BLaER1 treated with 17β-estradiol and CSF1 and Interleukin-3, amounts not matched to agents 10 nM and 100 nM (cell line): Measurements from ENCODE around the gene PARP16.

Source experiments
- H3K27ac ChIP-seq, 11 experiments: shearing (Covaris generic); formaldehyde crosslinking; 2 replicates each; pipeline ENCODE4 v1.8.1; 2022
- H3K27me3 ChIP-seq, 11 experiments: shearing (Covaris generic); formaldehyde crosslinking; 2 replicates each; pipeline ENCODE4 v1.8.1; 2022
- H3K36me3 ChIP-seq, 11 experiments: shearing (Covaris generic); formaldehyde crosslinking; 2 replicates each; pipeline ENCODE4 v1.8.1; 2022
- H3K4me1 ChIP-seq, 10 experiments: shearing (Covaris generic); formaldehyde crosslinking; 2 replicates each; pipeline ENCODE4 v1.8.1; 2022
- H3K4me2 ChIP-seq, 11 experiments: shearing (Covaris generic); formaldehyde crosslinking; 2 replicates each; pipeline ENCODE4 v1.8.1; 2022
- H3K4me3 ChIP-seq, 10 experiments: shearing (Covaris generic); formaldehyde crosslinking; 2 replicates each; pipeline ENCODE4 v1.8.1; 2022
- H3K9ac ChIP-seq, 11 experiments: shearing (Covaris generic); formaldehyde crosslinking; 2 replicates each; pipeline ENCODE4 v1.8.1; 2022
- H3K9me3 ChIP-seq, 11 experiments: shearing (Covaris generic); formaldehyde crosslinking; replicated peaks in 1 of 11; 2 replicates each; pipeline ENCODE4 v1.8.1; 2022
- H4K20me1 ChIP-seq, 11 experiments: shearing (Covaris generic); formaldehyde crosslinking; 2 replicates each; pipeline ENCODE4 v1.8.1; 2022
- Cebpa-rat ChIP-seq, 11 experiments: shearing (Covaris generic); IDR thresholded peaks; 2 replicates each; pipeline ENCODE4 v1.8.1; 2022

The PARP16 gene

GRCh38 chr15:65330934-65331645 is 44.4 kb upstream of the PARP16 start:
- no peaks in the 10 kb centered on the region for H3K36me3 ChIP-seq
- H3K4me2 ChIP-seq, result peak overlapping the region in 3 of 11 experiments; percentile 12 to 15 (median 12); a peak in 2 of 22 replicates
- no peaks in the 10 kb centered on the region for H3K27me3 ChIP-seq
- no peak overlapping the region for H3K27ac ChIP-seq
- peaks cover 8 to 68% (median 52%) of the 10 kb centered on the region in 10 experiments; a peak in 18 of 20 replicates for H3K4me1 ChIP-seq
- H3K9ac ChIP-seq, result no peak overlapping the region
- peaks cover 0 to 35% (median 0%) of the 10 kb centered on the region in 11 experiments; a peak in 4 of 22 replicates for H4K20me1 ChIP-seq
- no peak overlapping the region for H3K4me3 ChIP-seq
- no peaks in the 10 kb centered on the region for H3K9me3 ChIP-seq
- TF ChIP-seq Cebpa-rat (IDR thresholded peaks at IDR 0.05), result no peak

- peaks cover 0 to 25% (median 0%) of the 10 kb centered on the region in 11 experiments; a peak in 4 of 22 replicates for H4K20me1 ChIP-seq
- no peak overlapping the region for H3K27ac ChIP-seq
- H3K36me3 ChIP-seq, result no peaks in the 10 kb centered on the region
- H3K9me3 ChIP-seq, result no peaks in the 10 kb centered on the region
- TF ChIP-seq Cebpa-rat (IDR thresholded peaks at IDR 0.05), result no peak
- peak overlapping the region in 3 of 11 experiments; percentile 12 to 15 (median 12); a peak in 1 of 22 replicates for H3K4me2 ChIP-seq
- H3K4me1 ChIP-seq, result peaks cover 8 to 64% (median 51%) of the 10 kb centered on the region in 10 experiments; a peak in 18 of 20 replicates
- no peaks in the 10 kb centered on the region for H3K27me3 ChIP-seq
- no peak overlapping the region for H3K9ac ChIP-seq
- H3K4me3 ChIP-seq, result no peak overlapping the region
Observed at GRCh38 chr15:65329984-65330735, 43.5 kb upstream of the PARP16 start.

GRCh38 chr15:65329288-65329983 is 42.8 kb upstream of the PARP16 start:
- Histone ChIP-seq H4K20me1 (peaks cover 0 to 21% (median 0%) of the 10 kb centered on the region in 11 experiments; a peak in 3 of 22 replicates), H3K4me3 (no peak overlapping the region), H3K36me3 (no peaks in the 10 kb centered on the region), H3K27me3 (no peaks in the 10 kb centered on the region), H3K9me3 (no peaks in the 10 kb centered on the region), H3K4me1 (peaks cover 2 to 57% (median 44%) of the 10 kb centered on the region in 10 experiments; a peak in 18 of 20 replicates), H3K27ac (no peak overlapping the region), H3K4me2 (no peak overlapping the region), H3K9ac (no peak overlapping the region)
- no peak for TF ChIP-seq Cebpa-rat (IDR thresholded peaks at IDR 0.05)

- no peak overlapping the region for H3K9ac ChIP-seq
Observed at GRCh38 chr15:65328506-65329287, 42.0 kb upstream of the PARP16 start.

DNA sequence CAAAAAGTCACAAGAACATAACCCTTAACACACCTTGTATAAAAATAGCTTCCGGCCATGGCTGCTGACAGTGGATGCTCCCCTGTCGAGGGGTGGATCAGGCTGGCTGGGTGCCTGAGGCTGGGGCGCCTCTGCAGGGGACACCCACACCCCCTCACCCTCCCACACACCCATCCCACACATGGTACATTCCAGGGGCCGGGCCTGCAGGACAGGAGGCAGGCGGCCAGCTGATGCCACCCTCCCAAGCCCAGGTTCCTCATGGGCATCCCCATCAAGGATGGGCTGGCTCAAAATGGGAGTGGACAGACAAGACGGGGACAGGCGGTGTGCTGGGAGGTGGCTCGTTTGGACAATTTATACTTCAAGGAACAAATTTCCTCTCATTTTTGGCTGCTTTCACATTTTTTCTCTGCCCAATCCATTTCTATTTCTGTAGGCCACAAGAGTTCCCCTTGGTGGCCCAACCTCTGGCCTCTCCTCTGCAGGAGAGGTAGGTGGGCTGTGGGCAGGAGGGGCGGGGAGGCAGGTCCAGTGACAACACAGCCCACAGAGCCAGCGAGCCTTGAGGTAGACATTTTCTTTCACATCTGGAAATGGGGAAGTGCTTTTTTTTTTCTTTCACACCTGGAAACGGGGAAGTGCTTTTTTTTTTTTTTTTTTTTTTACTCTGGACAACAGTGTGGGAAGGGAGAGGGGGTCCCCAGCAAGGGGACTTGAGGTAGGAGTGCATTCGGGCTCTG is 41.1 kb upstream of the PARP16 start:
- Histone ChIP-seq H3K4me3 (no peak overlapping the region), H4K20me1 (peaks cover 0 to 15% (median 0%) of the 10 kb centered on the region in 11 experiments; a peak in 3 of 22 replicates), H3K27ac (no peak overlapping the region), H3K4me1 (peaks cover 0 to 41% (median 29%) of the 10 kb centered on the region in 10 experiments; a peak in 17 of 20 replicates), H3K27me3 (no peaks in the 10 kb centered on the region), H3K36me3 (no peaks in the 10 kb centered on the region), H3K4me2 (peak overlapping the region in 7 of 11 experiments; percentile 13 to 81 (median 29); a peak in 8 of 22 replicates), H3K9ac (no peak overlapping the region), H3K9me3 (no peaks in the 10 kb centered on the region)
- no peak for TF ChIP-seq Cebpa-rat (IDR thresholded peaks at IDR 0.05)

More at GRCh38 chr15:65328506-65329287, 42.0 kb upstream of the PARP16 start:
- Histone ChIP-seq H3K9me3 (no peaks in the 10 kb centered on the region), H3K27ac (no peak overlapping the region), H3K4me2 (peak overlapping the region in 5 of 11 experiments; percentile 20 to 81 (median 74); a peak in 3 of 22 replicates), H3K4me1 (peaks cover 0 to 49% (median 37%) of the 10 kb centered on the region in 10 experiments; a peak in 17 of 20 replicates), H3K27me3 (no peaks in the 10 kb centered on the region), H3K36me3 (no peaks in the 10 kb centered on the region), H3K4me3 (no peak overlapping the region), H4K20me1 (peaks cover 0 to 15% (median 0%) of the 10 kb centered on the region in 11 experiments; a peak in 3 of 22 replicates)
- TF ChIP-seq Cebpa-rat (IDR thresholded peaks at IDR 0.05), result no peak

- TF ChIP-seq Cebpa-rat (IDR thresholded peaks at IDR 0.05), result no peak
- no peak overlapping the region for H3K9ac ChIP-seq
- H3K4me3 ChIP-seq, result no peak overlapping the region
- H3K36me3 ChIP-seq, result no peaks in the 10 kb centered on the region
- H3K9me3 ChIP-seq, result no peaks in the 10 kb centered on the region
- H4K20me1 ChIP-seq, result peaks cover 0 to 15% (median 0%) of the 10 kb centered on the region in 11 experiments; a peak in 3 of 22 replicates
- H3K27me3 ChIP-seq, result no peaks in the 10 kb centered on the region
- no peak overlapping the region for H3K27ac ChIP-seq
- peak overlapping the region in 9 of 11 experiments; percentile 36 to 81 (median 57); a peak in 17 of 22 replicates for H3K4me2 ChIP-seq
- H3K4me1 ChIP-seq, result peaks cover 0 to 38% (median 28%) of the 10 kb centered on the region in 10 experiments; a peak in 17 of 20 replicates
Observed at GRCh38 chr15:65326818-65327217, 40.1 kb upstream of the PARP16 start.

- H3K9ac ChIP-seq, result 0 out of 22 replicates have a peak overlapping the region, but pooled peaks of 3 of the 11 experiments have one; percentile 14 to 32 (median 18)
- H3K4me1 ChIP-seq, result peaks cover 0 to 38% (median 28%) of the 10 kb centered on the region in 10 experiments; a peak in 17 of 20 replicates
- H3K4me3 ChIP-seq, result no peak overlapping the region
- no peak overlapping the region for H3K27ac ChIP-seq
- peak overlapping the region; percentile 6 to 81 (median 51); a peak in 19 of 22 replicates for H3K4me2 ChIP-seq
- peaks cover 0 to 15% (median 0%) of the 10 kb centered on the region in 11 experiments; a peak in 3 of 22 replicates for H4K20me1 ChIP-seq
- no peaks in the 10 kb centered on the region for H3K27me3 ChIP-seq
- TF ChIP-seq Cebpa-rat (IDR thresholded peaks at IDR 0.05), result no peak
- no peaks in the 10 kb centered on the region for H3K9me3 ChIP-seq
- H3K36me3 ChIP-seq, result no peaks in the 10 kb centered on the region
Observed at GRCh38 chr15:65326117-65326526, 39.4 kb upstream of the PARP16 start.
